C4-2B (cell line): ENCODE measurements around the gene ZNF407.

Source experiments
- ZFX ChIP-seq: fragments of 450-650 bp; IDR thresholded peaks from 2 replicates; pipeline ENCODE4 v1.6.1; 2017
- TF ChIP-seq, protein P1 (sequence below): fragments of 450-650 bp; conservative IDR thresholded peaks from 2 replicates; pipeline ENCODE4 v1.5.1; 2017; ENCODE audit warnings: mild to moderate bottlenecking

- TF ChIP-seq, protein P1, sequence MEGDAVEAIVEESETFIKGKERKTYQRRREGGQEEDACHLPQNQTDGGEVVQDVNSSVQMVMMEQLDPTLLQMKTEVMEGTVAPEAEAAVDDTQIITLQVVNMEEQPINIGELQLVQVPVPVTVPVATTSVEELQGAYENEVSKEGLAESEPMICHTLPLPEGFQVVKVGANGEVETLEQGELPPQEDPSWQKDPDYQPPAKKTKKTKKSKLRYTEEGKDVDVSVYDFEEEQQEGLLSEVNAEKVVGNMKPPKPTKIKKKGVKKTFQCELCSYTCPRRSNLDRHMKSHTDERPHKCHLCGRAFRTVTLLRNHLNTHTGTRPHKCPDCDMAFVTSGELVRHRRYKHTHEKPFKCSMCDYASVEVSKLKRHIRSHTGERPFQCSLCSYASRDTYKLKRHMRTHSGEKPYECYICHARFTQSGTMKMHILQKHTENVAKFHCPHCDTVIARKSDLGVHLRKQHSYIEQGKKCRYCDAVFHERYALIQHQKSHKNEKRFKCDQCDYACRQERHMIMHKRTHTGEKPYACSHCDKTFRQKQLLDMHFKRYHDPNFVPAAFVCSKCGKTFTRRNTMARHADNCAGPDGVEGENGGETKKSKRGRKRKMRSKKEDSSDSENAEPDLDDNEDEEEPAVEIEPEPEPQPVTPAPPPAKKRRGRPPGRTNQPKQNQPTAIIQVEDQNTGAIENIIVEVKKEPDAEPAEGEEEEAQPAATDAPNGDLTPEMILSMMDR = no peak
- no peak for TF ChIP-seq ZFX
Observed at GRCh38 chr18:74724186-74724585, 126.5 kb downstream of the ZNF407 start.
